ENCODE data around the gene MKRN2OS.

DNA sequence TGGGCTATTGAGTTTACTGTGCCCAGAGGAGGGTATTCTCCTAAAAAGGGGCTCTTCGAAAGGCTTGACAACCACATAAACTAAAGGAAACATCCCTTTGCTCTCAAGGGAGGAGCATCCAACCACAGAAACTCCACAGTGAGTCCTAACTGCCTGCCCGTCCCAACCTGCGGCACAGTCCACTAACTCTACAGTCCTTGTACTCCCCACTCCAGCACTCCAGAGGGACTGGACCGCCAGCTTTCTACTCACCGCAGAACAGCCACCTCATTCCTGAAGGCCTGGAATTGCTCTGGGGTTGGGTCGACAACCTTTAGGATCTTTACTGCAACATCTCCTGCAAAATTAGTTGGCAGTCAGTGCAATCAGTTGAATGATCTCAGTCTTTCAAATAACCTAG, 46.2 kb upstream of the MKRN2OS start:
- no peak for TF ChIP-seq POLR2AphosphoS5 (IDR thresholded peaks at IDR 0.05; ENCODE audit: low read depth, low read length)
- no peak for TF ChIP-seq TAF1 (IDR thresholded peaks at IDR 0.05; ENCODE audit: borderline replicate concordance, insufficient read depth, low read length)
- TF ChIP-seq SIN3A (IDR thresholded peaks at IDR 0.05; ENCODE audit: borderline replicate concordance, insufficient read depth, low read length) = no peak

Measured in PFSK-1 (cell line).